Astrocyte (in vitro differentiated cells and primary cell): ENCODE data around the gene CCNG2.

Experiments
- CTCF ChIP-seq: IDR thresholded peaks from 2 replicates; pipeline ENCODE4 v1.5.1; 2011; ENCODE audit warnings: low read depth, mild to moderate bottlenecking, inconsistent platforms, low read length, moderate library complexity; ENCODE audit not compliant: insufficient read depth
- EZH2 ChIP-seq: IDR thresholded peaks from 2 replicates; pipeline ENCODE4 v1.6.1; 2012; ENCODE audit warnings: mild to moderate bottlenecking, low read length, inconsistent platforms; ENCODE audit not compliant: insufficient read depth

GRCh38 chr4:77183777-77184420, 26.9 kb downstream of the CCNG2 start:
- TF ChIP-seq CTCF (no peak), EZH2 (no peak)
